Gastroesophageal sphincter (tissue), 4 donors: ENCODE measurements around the gene ATXN7. TPM values are rescaled to one million over a fixed set of nuclear protein-coding genes. Genes with fewer than 3 reads are reported as not detected.

Source experiments
- ATAC-seq: fragments of 150-250 bp; one replicate; pipeline ENCODE4 v1.9.1; 2016; ENCODE audit warnings: mild to moderate bottlenecking, moderate library complexity
- H3K27ac ChIP-seq, 4 donors: fragments of 200-600 bp; sonication (generic) in 3 of 4; 1 replicate in 3 of 4; 2 replicates in 1 of 4; pipeline ENCODE4 v1.5.1; 2016 to 2019
- H3K27me3 ChIP-seq: fragments of 200-600 bp; sonication (generic); one replicate; pipeline ENCODE4 v1.5.1; 2019
- H3K36me3 ChIP-seq, 2 donors: fragments of 200-600 bp; sonication (generic); one replicate each; pipeline ENCODE4 v1.5.1; 2019; ENCODE audit warnings: control low read depth in 1 of 2
- H3K4me1 ChIP-seq, 3 donors: fragments of 200-600 bp; sonication (generic); 1 replicate in 2 of 3; 2 replicates in 1 of 3; pipeline ENCODE4 v1.5.1; 2016 to 2019; ENCODE audit warnings: control low read depth in 2 of 3
- H3K4me3 ChIP-seq, 2 donors: fragments of 200-600 bp; sonication (generic); one replicate each; pipeline ENCODE4 v1.5.1; 2019; ENCODE audit warnings: mild to moderate bottlenecking in 1 of 2, moderate library complexity in 1 of 2
- H3K9me3 ChIP-seq, 3 donors: fragments of 200-600 bp; sonication (generic); one replicate each; pipeline ENCODE4 v1.5.1; 2017 to 2019; ENCODE audit warnings: control low read depth in 2 of 3
- EP300 ChIP-seq: sonication (generic); formaldehyde crosslinking; IDR thresholded peaks from one replicate; pipeline ENCODE4 v1.6.1; 2017; ENCODE audit warnings: antibody characterized with exemption, mild to moderate bottlenecking
- POLR2A ChIP-seq, 2 donors: fragments of 450-650 bp; IDR thresholded peaks; one replicate each; pipeline ENCODE4 v1.6.1; 2017; ENCODE audit warnings: antibody characterized with exemption in 2 of 2, mild to moderate bottlenecking in 2 of 2, moderate library complexity in 1 of 2
- POLR2AphosphoS5 ChIP-seq: sonication (generic); formaldehyde crosslinking; IDR thresholded peaks from one replicate; pipeline ENCODE4 v1.6.1; 2017; ENCODE audit warnings: antibody characterized with exemption
- WGBS, 2 donors: methylation state at CpG; one replicate each; pipeline ENCODE4 v1.1.5; 2018; ENCODE audit warnings: low coverage in 1 of 2; 5-methylcytosine and 5-hydroxymethylcytosine counted together
- total RNA-seq, 4 donors: library from RNA; depleted of rRNA; stranded (reverse); fragments of >200 nt; gene quantifications; one replicate each; pipeline ENCODE4 v1.1.0, GENCODE V29; 2016
- TF ChIP-seq, protein P1 (sequence below), 4 experiments: fragments of 200-600 bp in 2 of 4; fragments of 450-650 bp in 2 of 4; sonication (generic) in 1 of 4; IDR thresholded peaks; one replicate each; pipeline ENCODE4 v1.5.1; 2017 to 2019; ENCODE audit warnings: antibody characterized with exemption in 4 of 4, mild to moderate bottlenecking in 2 of 4, moderate library complexity in 2 of 4

Gene ATXN7
- total RNA-seq, 4 donors from 2014 or later, result 15.5 to 36.3 (median 19.8) TPM

DNA sequence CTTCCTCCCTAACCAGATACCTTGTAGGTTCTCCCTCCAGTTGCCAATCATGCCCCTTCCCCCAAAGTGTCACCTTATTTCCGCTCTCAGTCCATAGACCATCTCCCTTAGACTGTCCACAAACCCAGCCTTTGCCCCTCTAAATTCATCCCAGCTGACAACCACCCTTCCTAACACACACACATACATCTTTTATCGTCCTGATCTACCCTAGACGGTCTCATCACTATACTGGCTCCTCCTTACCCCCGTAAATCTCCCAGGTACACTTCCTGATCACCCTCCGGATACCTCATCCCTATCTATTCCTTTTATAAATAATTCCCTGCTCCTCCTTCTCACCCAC lies 890 bp upstream of the ATXN7 start:
- Histone ChIP-seq H3K4me3 (peak overlapping the region; percentile 88 to 97), H3K36me3 (no peaks in the 10 kb centered on the region), H3K27ac (peak overlapping the region in 3 of 4 donors; percentile 90 to 92 (median 91)), H3K9me3 (no peaks in the 10 kb centered on the region), H3K4me1 (peaks cover 5 to 41% (median 10%) of the 10 kb centered on the region in 3 donors), H3K27me3 (no peaks in the 10 kb centered on the region)
- no peak for ATAC-seq
- 19 to 27% methylated on average over 5 of the region's 5 CpGs for WGBS, 2 donors
- TF ChIP-seq EP300 (no peak), POLR2AphosphoS5 (no peak), POLR2A (IDR thresholded peaks at IDR 0.05) (no peak)
- TF ChIP-seq, protein P1, sequence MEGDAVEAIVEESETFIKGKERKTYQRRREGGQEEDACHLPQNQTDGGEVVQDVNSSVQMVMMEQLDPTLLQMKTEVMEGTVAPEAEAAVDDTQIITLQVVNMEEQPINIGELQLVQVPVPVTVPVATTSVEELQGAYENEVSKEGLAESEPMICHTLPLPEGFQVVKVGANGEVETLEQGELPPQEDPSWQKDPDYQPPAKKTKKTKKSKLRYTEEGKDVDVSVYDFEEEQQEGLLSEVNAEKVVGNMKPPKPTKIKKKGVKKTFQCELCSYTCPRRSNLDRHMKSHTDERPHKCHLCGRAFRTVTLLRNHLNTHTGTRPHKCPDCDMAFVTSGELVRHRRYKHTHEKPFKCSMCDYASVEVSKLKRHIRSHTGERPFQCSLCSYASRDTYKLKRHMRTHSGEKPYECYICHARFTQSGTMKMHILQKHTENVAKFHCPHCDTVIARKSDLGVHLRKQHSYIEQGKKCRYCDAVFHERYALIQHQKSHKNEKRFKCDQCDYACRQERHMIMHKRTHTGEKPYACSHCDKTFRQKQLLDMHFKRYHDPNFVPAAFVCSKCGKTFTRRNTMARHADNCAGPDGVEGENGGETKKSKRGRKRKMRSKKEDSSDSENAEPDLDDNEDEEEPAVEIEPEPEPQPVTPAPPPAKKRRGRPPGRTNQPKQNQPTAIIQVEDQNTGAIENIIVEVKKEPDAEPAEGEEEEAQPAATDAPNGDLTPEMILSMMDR (IDR thresholded peaks at IDR 0.05), result no peak

DNA sequence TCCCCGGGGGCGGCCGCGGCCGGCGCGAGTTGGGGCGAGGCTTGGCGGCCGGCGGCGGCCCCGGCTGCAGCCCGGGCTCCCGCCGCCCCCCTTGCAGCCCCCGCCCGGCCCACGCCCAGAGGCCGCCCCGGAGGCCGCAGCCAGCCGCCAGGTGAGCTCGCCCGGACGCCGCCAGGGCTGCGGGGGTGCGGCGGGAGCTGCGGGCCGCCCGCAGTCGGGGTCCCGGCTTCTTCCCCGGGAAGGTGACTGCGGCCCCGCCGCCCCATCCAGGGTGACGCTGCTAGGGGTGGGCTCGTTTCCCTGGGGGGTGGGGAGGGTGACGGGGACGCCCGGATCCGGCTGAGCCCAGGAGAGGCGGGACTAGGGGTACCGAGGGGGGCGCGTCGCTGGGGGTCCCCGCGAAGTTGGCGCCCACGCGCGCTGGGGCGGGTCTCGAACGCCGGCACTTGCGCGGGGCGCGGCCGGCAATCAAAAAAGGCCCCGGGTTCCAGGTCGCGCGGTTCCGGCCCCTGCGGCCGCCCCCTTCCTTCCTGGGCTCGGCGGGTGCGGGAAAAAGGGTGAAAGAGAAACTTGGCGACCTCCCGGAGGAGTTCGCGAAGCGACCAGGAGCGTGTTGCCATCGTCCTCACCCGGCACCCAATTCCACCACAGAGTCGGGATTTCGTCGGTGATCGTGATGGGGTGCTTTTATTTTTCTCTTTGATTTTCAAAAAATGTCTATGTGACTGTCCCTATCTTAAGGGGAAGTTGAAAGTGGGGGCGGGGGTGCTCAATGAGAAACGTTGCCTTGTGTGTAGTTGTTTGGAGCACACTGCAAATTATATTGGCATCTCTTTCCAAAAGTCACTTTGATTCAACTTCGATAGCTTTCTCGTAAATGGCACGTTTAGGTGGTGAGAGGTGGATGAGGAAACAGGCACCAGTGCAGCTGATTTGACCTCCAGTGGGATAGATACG lies 619 bp downstream of the ATXN7 start:
- ATAC-seq, result peak; percentile 80
- 0 to 1% methylated on average over 8 to 19 of the region's 93 CpGs for WGBS, 2 donors
- no peaks in the 10 kb centered on the region for H3K9me3 ChIP-seq

DNA sequence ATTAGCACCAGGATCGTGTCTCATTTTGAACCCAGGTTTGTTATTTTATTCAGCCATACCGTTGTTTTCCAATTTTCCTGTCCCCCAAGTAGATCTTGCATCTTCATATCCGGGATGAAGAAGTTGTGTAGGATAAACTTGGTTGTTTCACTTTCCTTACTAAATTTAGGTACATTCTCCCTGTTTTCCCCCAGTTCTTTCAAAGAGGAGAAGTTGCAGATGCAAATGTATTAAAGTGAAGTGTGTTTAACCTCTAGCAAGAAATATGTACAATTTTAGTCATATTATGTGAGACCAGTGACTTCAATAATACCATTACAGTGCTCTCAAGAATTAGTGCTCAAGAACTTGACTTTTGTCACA lies 1.3 kb downstream of the ATXN7 start:
- no peak for ATAC-seq
- Histone ChIP-seq H3K4me3 (peak overlapping the region; percentile 97 to 100), H3K4me1 (peaks cover 5 to 37% (median 10%) of the 10 kb centered on the region in 3 donors), H3K27ac (peak overlapping the region in 3 of 4 donors; percentile 90 to 95 (median 91)), H3K9me3 (no peaks in the 10 kb centered on the region), H3K36me3 (no peaks in the 10 kb centered on the region), H3K27me3 (no peaks in the 10 kb centered on the region)
- 0 to 5% methylated on average over 3 of the region's 3 CpGs for WGBS, 2 donors
- TF ChIP-seq POLR2A (IDR thresholded peaks at IDR 0.05), result no peak
- TF ChIP-seq, protein P1 (IDR thresholded peaks at IDR 0.05), result no peak

More for the DNA sequence above, 619 bp downstream of the ATXN7 start:
- Histone ChIP-seq H3K4me1 (peaks cover 5 to 33% (median 10%) of the 10 kb centered on the region in 3 donors), H3K27ac (peak overlapping the region; percentile 90 to 95 (median 90)), H3K27me3 (no peaks in the 10 kb centered on the region), H3K4me3 (peak overlapping the region; percentile 97 to 100), H3K36me3 (no peaks in the 10 kb centered on the region)
- TF ChIP-seq EP300 (no peak), POLR2A (IDR thresholded peaks at IDR 0.05) (no peak), POLR2AphosphoS5 (no peak)
- TF ChIP-seq, protein P1 (IDR thresholded peaks at IDR 0.05), result no peak

DNA sequence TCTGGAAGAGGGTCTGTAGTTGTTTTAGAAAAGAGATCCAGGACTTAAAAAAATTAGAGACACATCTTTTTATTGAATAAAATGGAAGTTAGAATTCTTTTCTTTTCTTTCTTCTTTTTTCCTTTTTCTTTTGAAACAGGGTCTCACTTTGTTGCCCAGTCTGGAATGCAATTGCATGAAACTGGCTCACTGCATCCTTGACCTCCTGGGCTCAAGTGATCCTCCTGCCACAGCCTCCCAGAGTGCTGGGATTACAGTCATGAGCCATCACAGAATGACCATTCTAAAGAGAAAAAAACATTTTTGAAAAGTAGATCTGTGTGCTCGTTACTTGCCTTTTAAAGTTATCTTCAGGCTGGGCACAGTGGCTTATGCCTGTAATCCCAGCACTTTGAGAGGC lies 3.6 kb downstream of the ATXN7 start:
- H3K4me1 ChIP-seq, result peaks cover 5 to 25% (median 10%) of the 10 kb centered on the region in 3 donors

More for the DNA sequence above, 3.6 kb downstream of the ATXN7 start:
- 100% methylated on average over 1 of the region's 1 CpG for WGBS, 2 donors
- Histone ChIP-seq H3K27me3 (no peaks in the 10 kb centered on the region), H3K4me3 (no peak overlapping the region), H3K36me3 (no peaks in the 10 kb centered on the region), H3K9me3 (no peaks in the 10 kb centered on the region), H3K27ac (no peak overlapping the region)
- TF ChIP-seq POLR2A (IDR thresholded peaks at IDR 0.05) (no peak), EP300 (no peak), POLR2AphosphoS5 (no peak)
- TF ChIP-seq, protein P1 (IDR thresholded peaks at IDR 0.05), result no peak
- ATAC-seq, result no peak
